GM12801 (cell line): ENCODE measurements around the gene SLFN11.

ENCODE experiments used
- CTCF ChIP-seq: IDR thresholded peaks from one replicate; pipeline ENCODE4 v1.5.1; 2011; ENCODE audit warnings: control low read depth; ENCODE audit not compliant: insufficient read length; ENCODE audit errors: extremely low read depth

The SLFN11 gene

DNA sequence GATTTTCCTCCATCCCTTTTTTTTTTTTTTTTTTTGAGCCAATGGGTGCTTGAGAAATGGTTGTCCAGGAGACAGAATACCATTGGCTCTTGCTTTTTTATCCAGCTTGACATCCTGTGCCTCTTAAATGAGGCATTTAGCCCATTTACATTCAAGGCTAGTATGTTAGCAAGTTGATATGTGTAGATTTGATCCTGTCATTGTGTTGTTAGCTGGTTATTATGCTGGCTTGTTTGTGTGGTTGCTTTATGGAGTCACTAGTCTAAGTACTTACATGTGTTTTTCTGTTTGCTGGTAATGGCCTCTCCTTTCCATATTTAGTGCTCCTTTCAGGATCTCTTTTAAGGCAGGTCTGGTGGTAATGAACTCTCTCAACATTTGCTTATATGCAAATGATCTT, 14.1 kb upstream of the SLFN11 start:
- no peak for TF ChIP-seq CTCF

- TF ChIP-seq CTCF = no peak
Observed at GRCh38 chr17:35377706-35378105, 4.3 kb upstream of the SLFN11 start.

DNA sequence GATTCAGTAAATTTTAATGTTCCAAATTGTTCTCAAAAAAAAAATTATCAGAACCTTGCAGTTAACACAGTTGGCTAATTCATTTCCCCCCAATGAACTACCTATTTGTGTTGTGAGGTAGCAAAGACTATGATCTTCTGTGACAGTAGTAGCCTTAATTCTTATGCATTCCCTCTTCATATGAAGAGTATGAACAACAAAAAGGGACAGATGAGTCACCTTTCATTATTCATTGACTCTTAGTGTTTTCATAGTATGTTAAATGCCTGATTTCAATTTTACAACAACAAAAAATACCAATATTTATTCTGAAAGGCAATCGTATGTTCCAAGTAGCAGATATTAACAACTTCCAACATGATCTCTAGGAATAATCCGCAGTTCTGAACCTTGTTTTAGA, 3.6 kb upstream of the SLFN11 start:
- TF ChIP-seq CTCF = no peak

- TF ChIP-seq CTCF = no peak
Observed at GRCh38 chr17:35376245-35376644, 2.8 kb upstream of the SLFN11 start.

GRCh38 chr17:35374766-35375344, 1.4 kb upstream of the SLFN11 start:
- no peak for TF ChIP-seq CTCF

DNA sequence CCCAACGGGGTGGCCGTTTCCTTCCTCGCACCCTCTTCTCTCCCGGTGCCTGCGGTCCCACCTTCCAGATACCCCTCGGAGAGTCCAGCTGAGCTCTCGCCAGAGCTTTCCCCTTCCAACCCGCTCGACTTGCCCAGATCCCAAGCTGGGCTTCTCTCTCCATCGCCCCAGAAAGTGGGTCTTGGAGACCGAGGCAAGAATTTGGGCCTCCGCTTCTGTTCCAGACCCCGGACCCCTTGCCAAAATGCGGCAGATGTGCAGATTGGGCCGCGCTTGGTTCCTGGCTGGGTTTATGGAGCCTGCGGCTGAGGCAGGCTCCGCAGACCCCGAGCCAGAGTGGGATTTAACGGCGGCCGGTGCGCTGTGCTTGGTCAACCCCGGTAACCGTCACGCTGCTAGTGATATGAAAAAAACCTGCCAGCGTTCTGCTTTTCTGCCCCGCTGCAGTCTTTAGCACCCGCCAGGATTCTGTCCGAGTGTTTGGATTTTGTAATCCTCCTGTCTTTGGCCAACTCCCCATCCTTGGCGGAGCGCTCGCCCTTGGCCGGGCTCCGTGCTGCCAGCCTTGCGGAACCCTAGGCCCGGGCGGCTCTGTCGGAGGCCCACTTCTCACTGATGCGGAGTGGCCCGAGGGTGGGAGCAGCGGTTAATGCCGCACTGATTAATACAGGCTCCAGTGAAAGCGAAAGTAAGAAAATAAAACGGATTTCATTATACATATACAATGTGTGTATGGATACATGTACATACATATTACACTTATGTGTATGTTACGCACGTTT, 754 bp upstream of the SLFN11 start:
- TF ChIP-seq CTCF = no peak

GRCh38 chr17:35372846-35373533, 431 bp downstream of the SLFN11 start:
- TF ChIP-seq CTCF = no peak
